MCF 10A (cell line): Measurements from ENCODE around the gene USP35. TPM values are rescaled to one million over a fixed set of nuclear protein-coding genes. Genes with fewer than 3 reads are reported as not detected.

Source experiments
- BruUV-seq: library from RNA; stranded (reverse); fragments of 400-500 nt; replicated peaks from 2 replicates; lab custom pipeline; 2021; lab: Mats Ljungman, UMichigan
- CTCF ChIA-PET: fragments of 300-600 bp; sonication (Branson Sonifier 250); formaldehyde crosslinking; extraction: SDS; loops from one replicate; lab custom pipeline; 2021; ENCODE audit warnings: antibody characterized with exemption, inconsistent platforms; lab: Yijun Ruan, JAX
- POLR2A ChIA-PET: fragments of 300-600, 350-650 bp; sonication (Branson Sonifier 250); formaldehyde crosslinking; extraction: SDS; loops from one replicate; lab custom pipeline; 2020; ENCODE audit warnings: antibody characterized with exemption, inconsistent platforms; lab: Yijun Ruan, JAX
- DNase-seq: peaks from one replicate; pipeline ENCODE4 v3.0.0-alpha.2; 2018; ENCODE audit not compliant: unreplicated experiment
- H3K27ac Mint-ChIP-seq: one replicate; pipeline ENCODE4 v1.8.0; 2022; ENCODE audit warnings: mild to moderate bottlenecking, low read depth, mixed read lengths; ENCODE audit not compliant: unreplicated experiment
- H3K27me3 Mint-ChIP-seq: one replicate; pipeline ENCODE4 v1.8.0; 2022; ENCODE audit warnings: mixed read lengths; ENCODE audit not compliant: insufficient read depth, unreplicated experiment
- H3K36me3 Mint-ChIP-seq: one replicate; pipeline ENCODE4 v1.8.0; 2022; ENCODE audit warnings: mild to moderate bottlenecking, moderate library complexity, mixed read lengths; ENCODE audit not compliant: insufficient read depth, unreplicated experiment
- H3K4me1 Mint-ChIP-seq: one replicate; pipeline ENCODE4 v1.8.0; 2022; ENCODE audit warnings: mixed read lengths; ENCODE audit not compliant: insufficient read depth, unreplicated experiment
- H3K4me3 Mint-ChIP-seq: one replicate; pipeline ENCODE4 v1.8.0; 2022; ENCODE audit warnings: mild to moderate bottlenecking, moderate library complexity, mixed read lengths; ENCODE audit not compliant: unreplicated experiment
- H3K9me3 Mint-ChIP-seq: one replicate; pipeline ENCODE4 v1.8.0; 2022; ENCODE audit warnings: mixed read lengths; ENCODE audit not compliant: unreplicated experiment
- intact Hi-C: fragments of 100-400 bp; cut with micrococcal nuclease; formaldehyde crosslinking; loops from 2 replicates; pipeline ENCODE4 v1.14.1; 2022
- total RNA-seq: library from RNA; stranded (reverse); gene quantifications from 2 replicates; pipeline ENCODE4 v1.2.3, GENCODE V29; 2022
- TF ChIP-seq, protein P1 (sequence below): fragments of 200-600 bp; IDR thresholded peaks from one replicate; pipeline ENCODE4 v1.8.0; 2022; ENCODE audit warnings: antibody characterized with exemption, mild to moderate bottlenecking; ENCODE audit not compliant: unreplicated experiment

USP35 gene
- total RNA-seq, 1 experiment from 2014 or later, result 6.7 TPM

DNA sequence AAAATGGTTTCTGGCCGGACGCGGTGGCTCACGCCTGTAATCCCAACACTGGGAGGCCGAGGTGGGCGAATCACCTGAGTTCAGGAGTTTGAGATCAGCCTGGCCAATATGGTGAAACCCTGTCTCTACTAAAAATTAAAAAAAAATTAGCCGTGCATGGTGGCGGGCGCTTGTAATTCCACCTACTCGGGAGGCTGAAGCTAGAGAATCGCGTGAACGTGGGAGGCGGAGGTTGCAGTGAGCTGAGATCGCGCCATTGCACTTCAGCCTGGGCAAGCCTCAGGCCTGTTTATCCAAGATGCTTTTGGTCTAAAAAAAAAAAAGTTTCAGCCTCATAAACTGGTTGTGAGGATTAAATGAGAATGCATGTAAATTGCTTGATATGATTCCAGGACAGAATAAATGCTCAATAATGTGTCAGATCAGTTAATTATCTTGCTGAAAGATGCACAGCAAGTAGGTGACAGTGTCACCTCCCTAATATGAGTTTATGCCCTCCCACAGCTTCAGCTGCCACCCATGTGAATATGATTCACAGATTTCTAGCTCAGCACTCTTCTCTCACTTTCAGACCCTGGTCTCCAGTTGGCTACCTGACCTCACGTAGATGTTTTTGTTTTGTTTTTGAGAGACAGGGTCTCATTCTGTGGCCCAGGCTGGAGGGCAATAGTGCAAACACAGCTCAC is 48.2 kb upstream of the USP35 start:
- H3K36me3 Mint-ChIP-seq, result peaks cover 34% of the 10 kb centered on the region
- H3K4me1 Mint-ChIP-seq, result peaks cover 17% of the 10 kb centered on the region
- intact Hi-C loops, result no loop called here
- H3K4me3 Mint-ChIP-seq, result peak overlapping the region; percentile 93
- DNase-seq, result no peak
- H3K9me3 Mint-ChIP-seq, result no peaks in the 10 kb centered on the region
- BruUV-seq, result no TSS peak
- ChIA-PET POLR2A (interaction anchor here (0.9 to 2.9 kb wide), 4 partner anchors 9 to 278 kb away, joined by 4 to 50 read pairs (median 7); partner anchors contain the start of genes INTS4, KCTD21 and USP35), CTCF (interaction anchor here (0.7 to 3.8 kb wide), 2 partner anchors 16 to 424 kb away, joined by 3 to 17 read pairs; no protein-coding TSS in a partner anchor)
- no peak overlapping the region for H3K27ac Mint-ChIP-seq
- H3K27me3 Mint-ChIP-seq, result no peaks in the 10 kb centered on the region
- TF ChIP-seq, protein P1, sequence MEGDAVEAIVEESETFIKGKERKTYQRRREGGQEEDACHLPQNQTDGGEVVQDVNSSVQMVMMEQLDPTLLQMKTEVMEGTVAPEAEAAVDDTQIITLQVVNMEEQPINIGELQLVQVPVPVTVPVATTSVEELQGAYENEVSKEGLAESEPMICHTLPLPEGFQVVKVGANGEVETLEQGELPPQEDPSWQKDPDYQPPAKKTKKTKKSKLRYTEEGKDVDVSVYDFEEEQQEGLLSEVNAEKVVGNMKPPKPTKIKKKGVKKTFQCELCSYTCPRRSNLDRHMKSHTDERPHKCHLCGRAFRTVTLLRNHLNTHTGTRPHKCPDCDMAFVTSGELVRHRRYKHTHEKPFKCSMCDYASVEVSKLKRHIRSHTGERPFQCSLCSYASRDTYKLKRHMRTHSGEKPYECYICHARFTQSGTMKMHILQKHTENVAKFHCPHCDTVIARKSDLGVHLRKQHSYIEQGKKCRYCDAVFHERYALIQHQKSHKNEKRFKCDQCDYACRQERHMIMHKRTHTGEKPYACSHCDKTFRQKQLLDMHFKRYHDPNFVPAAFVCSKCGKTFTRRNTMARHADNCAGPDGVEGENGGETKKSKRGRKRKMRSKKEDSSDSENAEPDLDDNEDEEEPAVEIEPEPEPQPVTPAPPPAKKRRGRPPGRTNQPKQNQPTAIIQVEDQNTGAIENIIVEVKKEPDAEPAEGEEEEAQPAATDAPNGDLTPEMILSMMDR, result no peak

DNA sequence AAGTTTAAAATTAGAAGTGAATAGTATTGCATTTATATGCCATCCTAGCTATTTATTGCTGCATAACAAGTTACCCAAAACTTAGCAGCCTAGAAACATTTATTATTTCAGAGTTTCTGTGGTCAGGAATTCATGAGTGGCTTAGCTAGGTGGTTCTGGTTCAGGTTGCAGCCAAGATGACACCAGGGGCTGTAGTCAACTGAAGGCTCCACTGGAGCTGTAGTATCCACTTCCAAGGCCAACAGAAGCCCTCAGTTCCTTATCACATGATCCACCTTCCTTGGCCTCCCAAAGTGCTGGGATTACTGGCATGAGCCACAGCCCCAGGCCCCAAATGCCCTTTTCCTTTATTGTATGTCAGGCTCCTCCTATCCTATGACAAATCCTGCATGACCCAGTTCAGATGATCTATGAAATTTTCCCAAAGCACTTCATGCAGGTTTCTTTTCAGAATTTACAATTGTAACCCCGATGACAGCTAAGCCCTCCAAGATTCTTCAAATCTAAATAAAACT is 43.2 kb upstream of the USP35 start:
- Mint-ChIP-seq H3K27me3 (no peaks in the 10 kb centered on the region), H3K4me1 (peaks cover 5% of the 10 kb centered on the region), H3K4me3 (no peak overlapping the region), H3K36me3 (peaks cover 10% of the 10 kb centered on the region), H3K27ac (no peak overlapping the region), H3K9me3 (no peaks in the 10 kb centered on the region)
- no peak for DNase-seq
- ChIA-PET CTCF (interaction anchor here (0.5 to 0.8 kb wide), 3 partner anchors 84 to 419 kb away, joined by 3 to 6 read pairs (median 3); no protein-coding TSS in a partner anchor), POLR2A (no interaction called here)
- intact Hi-C loops, result loop anchor here (5.0 kb wide), 1 partner anchor 287 kb away; no protein-coding TSS in a partner anchor
- BruUV-seq, result no TSS peak
- TF ChIP-seq, protein P1, result no peak

DNA sequence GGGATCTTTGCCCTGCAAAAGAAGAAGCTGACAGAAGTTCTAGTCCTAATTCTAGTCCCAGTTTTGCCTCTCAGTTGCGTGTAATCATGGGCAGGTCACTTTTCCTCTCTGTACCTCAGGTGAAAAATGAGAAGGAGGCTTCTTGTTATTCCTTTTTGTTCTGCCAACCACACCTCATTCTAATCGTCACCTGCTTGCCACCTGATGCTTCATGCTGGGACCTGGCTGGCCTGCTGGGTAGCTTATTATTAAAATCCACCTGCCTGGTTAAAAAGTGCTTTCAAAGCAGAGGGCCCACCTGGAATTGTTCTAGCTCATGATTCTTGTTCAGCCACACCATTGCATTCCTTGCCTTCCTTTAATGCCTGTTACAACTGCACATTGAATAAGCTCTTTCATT is 40.9 kb upstream of the USP35 start:
- no peak overlapping the region for H3K27ac Mint-ChIP-seq
- TF ChIP-seq, protein P1, result no peak
- no peaks in the 10 kb centered on the region for H3K9me3 Mint-ChIP-seq
- H3K4me3 Mint-ChIP-seq, result no peak overlapping the region
- BruUV-seq, result no TSS peak
- CTCF ChIA-PET, result interaction anchor here (0.6 to 1.6 kb wide), 3 partner anchors 18 to 80 kb away, joined by 3 to 6 read pairs (median 3); no protein-coding TSS in a partner anchor
- H3K36me3 Mint-ChIP-seq, result no peaks in the 10 kb centered on the region
- no peaks in the 10 kb centered on the region for H3K4me1 Mint-ChIP-seq
- POLR2A ChIA-PET, result interaction anchor here (0.6 kb wide), 3 partner anchors 34 to 391 kb away, joined by 3 to 4 read pairs (median 3); partner anchors contain the start of genes KCTD21 and USP35
- no peak for DNase-seq
- intact Hi-C loops, result loop anchor here (5.0 kb wide), 1 partner anchor 284 kb away; no protein-coding TSS in a partner anchor
- H3K27me3 Mint-ChIP-seq, result no peaks in the 10 kb centered on the region

GRCh38 chr11:78149646-78150045 is 39.1 kb upstream of the USP35 start:
- Mint-ChIP-seq H3K9me3 (no peaks in the 10 kb centered on the region), H3K4me3 (no peak overlapping the region), H3K27me3 (no peaks in the 10 kb centered on the region), H3K36me3 (no peaks in the 10 kb centered on the region), H3K27ac (no peak overlapping the region), H3K4me1 (no peaks in the 10 kb centered on the region)
- POLR2A ChIA-PET, result interaction anchor here (1.2 to 1.6 kb wide), 2 partner anchors 10 to 11 kb away, joined by 3 to 4 read pairs; partner anchors contain the start of gene ALG8
- BruUV-seq, result no TSS peak
- TF ChIP-seq, protein P1, result peak; percentile 22
- intact Hi-C loops, result loop anchor here (1.0 to 5.0 kb wide), 2 partner anchors 283 to 415 kb away; no protein-coding TSS in a partner anchor
- CTCF ChIA-PET, result interaction anchor here (0.7 to 0.9 kb wide), 3 partner anchors 16 to 108 kb away, joined by 3 read pairs; no protein-coding TSS in a partner anchor
- DNase-seq, result peak; percentile 47
